ENCODE results near the gene MEN1.
"Not testable (repeated sequence)": the region's sequence is repeated elsewhere in the genome, so short reads cannot be mapped to it uniquely, and the experiment has no call there.

Gene MEN1

GRCh38 chr11:64817476-64817875 lies 7.1 kb upstream of the MEN1 start:
- no peak overlapping the region for H3K4me3 ChIP-seq (replicated peaks; ENCODE audit: low read depth, low read length)
- no peak for TF ChIP-seq CTCF (IDR thresholded peaks at IDR 0.05; ENCODE audit: low read depth, low read length, missing control alignments)

GRCh38 chr11:64815433-64815832 lies 5.1 kb upstream of the MEN1 start:
- not testable (repeated sequence) for H3K4me3 ChIP-seq (replicated peaks; ENCODE audit: low read depth, low read length); DNase-seq (ENCODE audit: extremely low read depth, low read depth)

More at GRCh38 chr11:64817476-64817875, 7.1 kb upstream of the MEN1 start:
- no peak for DNase-seq (ENCODE audit: extremely low read depth, low read depth)

- DNase-seq (ENCODE audit: extremely low read depth, low read depth), result no peak
- H3K4me3 ChIP-seq (replicated peaks; ENCODE audit: low read depth, low read length), result no peak overlapping the region
- TF ChIP-seq CTCF (IDR thresholded peaks at IDR 0.05; ENCODE audit: low read depth, low read length, missing control alignments), result no peak
Observed at GRCh38 chr11:64814712-64815187, 4.4 kb upstream of the MEN1 start.

- no peak for TF ChIP-seq CTCF (IDR thresholded peaks at IDR 0.05; ENCODE audit: low read depth, low read length, missing control alignments)
- no peak overlapping the region for H3K4me3 ChIP-seq (replicated peaks; ENCODE audit: low read depth, low read length)
- no peak for DNase-seq (ENCODE audit: extremely low read depth, low read depth)
Observed at GRCh38 chr11:64813826-64814225, 3.5 kb upstream of the MEN1 start.

- peak overlapping the region; percentile 88 for H3K4me3 ChIP-seq (replicated peaks; ENCODE audit: low read depth, low read length)
- no peak for TF ChIP-seq CTCF (IDR thresholded peaks at IDR 0.05; ENCODE audit: low read depth, low read length, missing control alignments)
- DNase-seq (ENCODE audit: extremely low read depth, low read depth), result no peak
Observed at GRCh38 chr11:64810891-64811272, 531 bp upstream of the MEN1 start.

GRCh38 chr11:64809781-64810241 lies 540 bp downstream of the MEN1 start:
- no peak for DNase-seq (ENCODE audit: extremely low read depth, low read depth)
- TF ChIP-seq CTCF (IDR thresholded peaks at IDR 0.05; ENCODE audit: low read depth, low read length, missing control alignments), result no peak
- H3K4me3 ChIP-seq (replicated peaks; ENCODE audit: low read depth, low read length), result peak overlapping the region; percentile 88

- no peak for DNase-seq (ENCODE audit: extremely low read depth, low read depth)
- H3K4me3 ChIP-seq (replicated peaks; ENCODE audit: low read depth, low read length), result no peak overlapping the region
- no peak for TF ChIP-seq CTCF (IDR thresholded peaks at IDR 0.05; ENCODE audit: low read depth, low read length, missing control alignments)
Observed at GRCh38 chr11:64805481-64805880, 4.9 kb downstream of the MEN1 start.
